GM12878 (cell line): ENCODE data around the gene RSPO4. TPM values are rescaled to one million over a fixed set of nuclear protein-coding genes. Genes with fewer than 3 reads are reported as not detected.

Experiments
- ATAC-seq: fragments of 200-7000 bp; cut with Tn5 transposase; 3 replicates; pipeline ENCODE4 v1.9.1; 2020; ENCODE audit warnings: mild to moderate bottlenecking, moderate library complexity
- BruUV-seq: library from RNA; stranded (reverse); fragments of 400-500 nt; replicated peaks from 2 replicates; lab custom pipeline; 2021; lab: Mats Ljungman, UMichigan
- CTCF ChIA-PET: fragments of 300-600 bp; sonication (Branson Sonifier 250); formaldehyde crosslinking; extraction: SDS; loops from one replicate; lab custom pipeline; 2021; ENCODE audit warnings: inconsistent platforms; lab: Yijun Ruan, JAX
- POLR2A ChIA-PET: fragments of 350-600 bp; formaldehyde crosslinking; extraction: SDS; loops from one replicate; lab custom pipeline; 2021; ENCODE audit warnings: inconsistent platforms; lab: Charles Lee
- RAD21 ChIA-PET: fragments of 300-600 bp; sonication (Branson Sonifier 250); formaldehyde crosslinking; loops from one replicate; lab custom pipeline; 2023; ENCODE audit warnings: antibody characterized with exemption; ENCODE audit not compliant: unreplicated experiment; lab: Charles Lee
- SMC1A ChIA-PET: fragments of 300-600 bp; sonication (Branson Sonifier 250); formaldehyde crosslinking; loops from one replicate; lab custom pipeline; 2023; ENCODE audit not compliant: unreplicated experiment, uncharacterized antibody; lab: Charles Lee
- DNase-seq: peaks from one replicate; pipeline ENCODE4 v3.0.0-alpha.2; 2011; ENCODE audit warnings: low read depth, low spot score
- FAIRE-seq: peaks from 3 replicates; lab custom pipeline; 2011; peaks lifted over from hg19 to GRCh38; lab: Jason Lieb, UNC
- H2AFZ ChIP-seq: 2 replicates; pipeline ENCODE4 v1.6.0; 2011; ENCODE audit warnings: low read depth, low read length, control low read depth; ENCODE audit not compliant: control insufficient read depth
- H3K27ac ChIP-seq: 2 replicates; pipeline ENCODE4 v1.5.1; 2011; ENCODE audit warnings: control low read depth; ENCODE audit not compliant: control insufficient read depth, insufficient read depth
- H3K27me3 ChIP-seq, 2 experiments: replicated peaks in 1 of 2; 2 replicates each; pipeline versions ENCODE4 v1.6.0 to v1.6.1; 2011; ENCODE audit warnings: low read length in 1 of 2; ENCODE audit not compliant: control insufficient read depth in 2 of 2, insufficient read depth in 2 of 2
- H3K36me3 ChIP-seq, 2 experiments: 2 replicates each; pipeline ENCODE4 v1.5.1; 2011; ENCODE audit warnings: low read length in 1 of 2; ENCODE audit not compliant: control insufficient read depth in 2 of 2, insufficient read depth in 2 of 2
- H3K4me1 ChIP-seq: 2 replicates; pipeline ENCODE4 v1.6.1; 2011; ENCODE audit warnings: mild to moderate bottlenecking, low read length, moderate library complexity, mixed read lengths; ENCODE audit not compliant: control insufficient read depth, insufficient read depth
- H3K4me2 ChIP-seq: 2 replicates; pipeline ENCODE4 v1.6.0; 2011; ENCODE audit warnings: control low read depth; ENCODE audit not compliant: control insufficient read depth, insufficient read depth
- H3K4me3 ChIP-seq: fragments of 200-600 bp; sonication (generic); 2 replicates; pipeline ENCODE4 v1.5.1; 2016
- H3K79me2 ChIP-seq: 2 replicates; pipeline ENCODE4 v1.6.0; 2011; ENCODE audit warnings: low read length; ENCODE audit not compliant: control insufficient read depth, insufficient read depth
- H3K9ac ChIP-seq: 2 replicates; pipeline ENCODE4 v1.8.0; 2011; ENCODE audit warnings: low read length, control low read depth, mixed read lengths; ENCODE audit not compliant: control insufficient read depth, insufficient read depth
- H3K9me3 ChIP-seq: replicated peaks from 3 replicates; pipeline ENCODE4 v1.5.1; 2011; ENCODE audit warnings: mild to moderate bottlenecking, low read length; ENCODE audit not compliant: control insufficient read depth, insufficient read depth
- H4K20me1 ChIP-seq: 2 replicates; pipeline ENCODE4 v1.6.0; 2011; ENCODE audit not compliant: control insufficient read depth, insufficient read depth
- CBFB ChIP-seq: IDR thresholded peaks from 2 replicates; pipeline ENCODE4 v1.6.1; 2016; ENCODE audit warnings: antibody characterized with exemption, low read depth
- CTCF ChIP-seq, 3 experiments: IDR thresholded peaks in 2 of 3; conservative IDR thresholded peaks in 1 of 3; 2 replicates each; pipeline ENCODE4 v1.5.1; 2011; ENCODE audit warnings: low read depth in 3 of 3, low read length in 3 of 3, mild to moderate bottlenecking in 3 of 3, control low read depth in 2 of 3, moderate library complexity in 2 of 3, inconsistent platforms in 1 of 3, mixed read lengths in 1 of 3; ENCODE audit not compliant: control insufficient read depth in 2 of 3, insufficient read depth in 1 of 3; ENCODE audit errors: extremely low read depth in 1 of 3
- EED ChIP-seq: sonication (generic); IDR thresholded peaks from 2 replicates; pipeline ENCODE4 v1.6.1; 2016; ENCODE audit warnings: antibody characterized with exemption, low read depth
- EP300 ChIP-seq, 2 experiments: fragments of 150-350 bp in 1 of 2; IDR thresholded peaks; 2 replicates each; pipeline ENCODE4 v1.6.1; 2011 to 2012; ENCODE audit warnings: low read depth in 2 of 2, low read length in 2 of 2, borderline replicate concordance in 1 of 2, improper control_type of control experiment in 1 of 2, inconsistent platforms in 1 of 2; ENCODE audit not compliant: control insufficient read depth in 1 of 2
- HCFC1 ChIP-seq: fragments of 150-350 bp; IDR thresholded peaks from 2 replicates; pipeline ENCODE4 v1.6.1; 2014; ENCODE audit warnings: low read length
- IRF5 ChIP-seq: fragments of 450-650 bp; IDR thresholded peaks from 2 replicates; pipeline ENCODE4 v1.6.1; 2017; ENCODE audit warnings: borderline replicate concordance
- NFYB ChIP-seq: IDR thresholded peaks from 2 replicates; pipeline ENCODE4 v1.6.1; 2011; ENCODE audit warnings: low read depth, mild to moderate bottlenecking, low read length, improper control_type of control experiment, moderate library complexity; ENCODE audit not compliant: insufficient read depth
- RAD21 ChIP-seq: IDR thresholded peaks from 2 replicates; pipeline ENCODE4 v1.6.1; 2011; ENCODE audit warnings: mild to moderate bottlenecking, low read depth, low read length, moderate library complexity; ENCODE audit not compliant: insufficient read depth
- SMARCA5 ChIP-seq: fragments of 450-650 bp; IDR thresholded peaks from 2 replicates; pipeline ENCODE4 v1.6.1; 2017; ENCODE audit warnings: mild to moderate bottlenecking
- SREBF1 ChIP-seq: IDR thresholded peaks from 2 replicates; pipeline ENCODE4 v1.6.1; 2012; ENCODE audit warnings: mild to moderate bottlenecking, low read length
- SREBF2 ChIP-seq: IDR thresholded peaks from 2 replicates; pipeline ENCODE4 v1.6.1; 2012; ENCODE audit warnings: mild to moderate bottlenecking, low read length
- STAT1 ChIP-seq: fragments of 450-650 bp; conservative IDR thresholded peaks from 2 replicates; pipeline ENCODE4 v1.6.1; 2014; ENCODE audit warnings: antibody characterized with exemption, mild to moderate bottlenecking
- TCF7 ChIP-seq: IDR thresholded peaks from 2 replicates; pipeline ENCODE4 v1.6.1; 2014; ENCODE audit warnings: antibody characterized with exemption, borderline replicate concordance
- WGBS: methylation state at CpG from one replicate; pipeline ENCODE4 v1.1.6; 2016; ENCODE audit warnings: low lambda C conversion rate; ENCODE audit not compliant: insufficient replicate concordance, insufficient coverage; ENCODE audit errors: missing lambda C conversion rate; 5-methylcytosine and 5-hydroxymethylcytosine counted together
- in situ Hi-C: fragments of 300-500 bp; cut with MboI; formaldehyde crosslinking; loops from 9 replicates; pipeline ENCODE4 v1.14.3; 2018; ENCODE audit warnings: mixed read lengths
- intact Hi-C: fragments of 100-400 bp; cut with micrococcal nuclease; formaldehyde crosslinking; loops from one replicate; pipeline ENCODE4 v1.14.2; 2022; ENCODE audit not compliant: unreplicated experiment
- polyA plus RNA-seq, 11 experiments: library from polyadenylated mRNA; depleted of rRNA in 4 of 11; unstranded in 6 of 11; stranded (reverse) in 5 of 11; fragments of >200 nt; fragmentation: Nextera tagmentation in 4 of 11; fragmentation: Illumina TruSeq in 1 of 11; extraction: Ambion mirVana in 4 of 11; extraction: Trizol in 1 of 11; gene quantifications; 1 replicate in 1 of 11; 2 replicates in 10 of 11; pipeline versions ENCODE4 v1.2.1 to v1.2.3, GENCODE V29; 2011 to 2016; ENCODE audit warnings: inconsistent platforms in 2 of 11, missing spikeins in 2 of 11, low read depth in 1 of 11
- total RNA-seq, 4 experiments: library from RNA; depleted of rRNA in 3 of 4; stranded (reverse); fragments of >200 nt in 3 of 4; fragmentation: Illumina TruSeq in 1 of 4; extraction: Trizol in 1 of 4; gene quantifications; 2 replicates each; pipeline versions ENCODE4 v1.2.1 to v1.2.3, GENCODE V29; 2013 to 2021

The RSPO4 gene
- total and polyA plus RNA-seq, 10 of the 15 experiments (the other 5 are each of a cell fraction or from before 2014, with no cell fraction given) = 0.06 TPM; not detected in 9

GRCh38 chr20:997016-997415 lies 5.1 kb downstream of the RSPO4 start (continued):
- no peak for TF ChIP-seq EP300 (IDR thresholded peaks at IDR 0.05; ENCODE audit: borderline replicate concordance in 1 of 2, control insufficient read depth in 1 of 2, low read depth in 2 of 2, low read length in 2 of 2)

- H3K4me2 ChIP-seq = no peak overlapping the region
- no peaks in the 10 kb centered on the region for H3K36me3 ChIP-seq
- TF ChIP-seq TCF7 = no peak
- TF ChIP-seq CTCF (IDR thresholded peaks at IDR 0.05 in 2 of 3, conservative IDR thresholded peaks at IDR 0.05 in 1 of 3; ENCODE audit: control insufficient read depth in 2 of 3, extremely low read depth in 1 of 3, insufficient read depth in 1 of 3, low read depth in 3 of 3, low read length in 3 of 3) = no peak
- TF ChIP-seq SREBF1 = no peak
- no peak for TF ChIP-seq EED
- TF ChIP-seq CBFB = no peak
- no peak for TF ChIP-seq SMARCA5
- TF ChIP-seq SREBF2 = no peak
- TF ChIP-seq HCFC1 = no peak
- no peak for TF ChIP-seq IRF5
- no peak for TF ChIP-seq NFYB
- TF ChIP-seq RAD21 = no peak
- TF ChIP-seq STAT1 = no peak
- TF ChIP-seq, all 136 proteins: peak for 0
- no peaks in the 10 kb centered on the region for H4K20me1 ChIP-seq
- H3K9me3 ChIP-seq = no peaks in the 10 kb centered on the region
- ChIA-PET RAD21 (no interaction called here), SMC1A (interaction anchor here (0.9 kb wide), 1 partner anchor 145 kb away, joined by 3 read pairs; no protein-coding TSS in a partner anchor), CTCF (no interaction called here), POLR2A (no interaction called here)
- H3K9ac ChIP-seq = no peak overlapping the region
- FAIRE-seq (no peak), DNase-seq (no peak), ATAC-seq (no peak)
- no peak overlapping the region for H2AFZ ChIP-seq
- H3K4me1 ChIP-seq = no peaks in the 10 kb centered on the region
- 35% methylated on average over 8 of the region's 8 CpGs for WGBS
- H3K79me2 ChIP-seq = no peaks in the 10 kb centered on the region
- H3K27ac ChIP-seq = no peak overlapping the region
- peaks cover 3 to 5% of the 10 kb centered on the region in 2 experiments; a peak in 3 of 4 replicates for H3K27me3 ChIP-seq
- in situ Hi-C loops = no loop called here
- BruUV-seq = no TSS peak
- no peak overlapping the region for H3K4me3 ChIP-seq
- intact Hi-C loops = no loop called here
Measured at GRCh38 chr20:995170-995569, 6.9 kb downstream of the RSPO4 start.
